ENCODE data around the gene ITGAD.

ITGAD gene

GRCh38 chr16:31428638-31429247 is 35.6 kb downstream of the ITGAD start:
- no peak for TF ChIP-seq CTCF (IDR thresholded peaks at IDR 0.05)

- no peak for TF ChIP-seq CTCF (IDR thresholded peaks at IDR 0.05)
Observed at GRCh38 chr16:31429314-31429713, 36.2 kb downstream of the ITGAD start.

GRCh38 chr16:31429796-31430195 is 36.7 kb downstream of the ITGAD start:
- no peak for TF ChIP-seq CTCF (IDR thresholded peaks at IDR 0.05)

GRCh38 chr16:31430380-31431052 is 37.4 kb downstream of the ITGAD start:
- TF ChIP-seq CTCF (IDR thresholded peaks at IDR 0.05), result no peak

- TF ChIP-seq CTCF (IDR thresholded peaks at IDR 0.05), result no peak
Observed at GRCh38 chr16:31435341-31436220, 42.4 kb downstream of the ITGAD start.

GRCh38 chr16:31436221-31437045 is 43.3 kb downstream of the ITGAD start:
- no peak for TF ChIP-seq CTCF (IDR thresholded peaks at IDR 0.05)

- no peak for TF ChIP-seq CTCF (IDR thresholded peaks at IDR 0.05)
Observed at GRCh38 chr16:31438414-31438813, 45.3 kb downstream of the ITGAD start.
